NCI-H1694 (cell line): ENCODE measurements around the gene NTNG2.

Experiments
- DNase-seq: peaks from one replicate; lab custom pipeline; 2025; lab: John Stamatoyannopoulos, UW

The NTNG2 gene

DNA sequence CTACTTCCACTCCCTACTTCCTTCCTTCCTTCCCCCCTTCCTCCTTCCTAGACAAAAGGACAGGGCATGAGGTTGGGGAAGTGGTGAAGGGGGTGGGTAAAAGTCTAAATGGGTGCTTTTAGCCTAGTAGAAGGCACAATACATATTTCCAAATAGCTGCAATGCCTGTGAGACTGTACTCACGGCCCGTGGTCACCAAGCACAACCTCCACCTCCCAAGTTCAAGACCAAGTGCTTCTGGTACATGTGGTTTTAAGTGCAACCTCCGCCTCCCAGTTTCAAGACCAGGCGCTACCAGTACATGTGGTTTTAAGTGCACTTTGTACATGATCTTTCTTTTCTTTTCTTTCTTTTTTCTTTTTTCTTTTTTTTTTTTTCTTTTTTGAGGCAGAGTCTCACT, 14.5 kb upstream of the NTNG2 start:
- no peak for DNase-seq

DNA sequence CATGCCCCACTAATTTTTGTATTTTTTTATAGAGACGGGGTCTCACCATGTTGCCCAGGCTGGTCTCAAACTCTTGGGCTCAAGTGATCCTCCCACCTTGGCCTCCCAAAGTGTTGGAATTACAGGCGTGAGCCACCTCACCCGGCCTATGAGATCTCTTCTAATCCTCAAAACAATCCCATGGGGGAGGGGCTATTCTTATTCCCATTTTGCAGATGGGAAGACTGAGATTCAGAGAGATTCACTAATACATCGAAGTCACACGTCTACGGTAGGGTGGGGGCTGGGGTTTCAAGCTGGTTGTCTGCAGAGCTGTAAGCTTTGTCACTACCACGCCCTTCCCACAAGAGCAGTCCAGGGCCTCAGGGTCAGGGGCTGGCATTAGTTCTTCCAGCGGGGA, 14.0 kb upstream of the NTNG2 start:
- no peak for DNase-seq

DNA sequence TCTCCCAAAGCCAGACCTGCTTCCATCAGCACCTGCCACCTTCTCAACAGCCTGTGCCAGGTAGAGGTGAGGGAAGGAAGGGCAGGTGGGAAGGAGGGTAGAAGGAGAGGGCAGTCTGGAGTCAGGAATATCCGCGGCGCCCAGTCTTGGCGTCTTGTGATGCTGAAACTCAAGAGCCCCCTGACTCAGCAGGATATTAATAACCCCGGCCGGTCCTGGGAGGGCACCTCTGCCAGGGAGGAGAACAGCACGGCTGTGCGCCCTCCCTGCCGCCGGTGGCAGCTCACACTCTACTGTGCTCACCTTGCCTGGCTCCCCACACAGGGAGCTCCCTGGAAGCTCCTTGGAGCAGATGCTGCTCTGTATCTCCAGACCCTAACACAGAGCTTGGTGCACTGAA, 11.6 kb upstream of the NTNG2 start:
- DNase-seq, result no peak

DNA sequence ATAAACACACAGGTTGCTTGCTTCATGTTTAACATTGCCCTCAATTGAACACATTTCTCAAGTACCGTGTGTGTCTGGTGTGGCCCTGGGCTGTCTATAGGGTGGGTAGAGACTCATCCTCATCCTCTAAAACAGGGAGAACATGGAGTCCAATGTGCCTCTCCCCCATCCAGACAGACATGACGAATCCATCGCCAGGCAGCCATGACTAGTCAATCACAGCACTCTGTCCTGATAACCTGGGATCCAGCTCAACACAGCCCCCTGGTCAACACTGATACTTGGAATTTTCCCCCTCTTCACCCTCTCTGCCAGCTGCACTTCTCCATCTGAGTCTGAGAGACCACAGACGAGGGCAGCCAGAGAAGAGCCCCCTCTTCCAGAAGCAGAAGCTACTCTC, 10.7 kb upstream of the NTNG2 start:
- no peak for DNase-seq

DNA sequence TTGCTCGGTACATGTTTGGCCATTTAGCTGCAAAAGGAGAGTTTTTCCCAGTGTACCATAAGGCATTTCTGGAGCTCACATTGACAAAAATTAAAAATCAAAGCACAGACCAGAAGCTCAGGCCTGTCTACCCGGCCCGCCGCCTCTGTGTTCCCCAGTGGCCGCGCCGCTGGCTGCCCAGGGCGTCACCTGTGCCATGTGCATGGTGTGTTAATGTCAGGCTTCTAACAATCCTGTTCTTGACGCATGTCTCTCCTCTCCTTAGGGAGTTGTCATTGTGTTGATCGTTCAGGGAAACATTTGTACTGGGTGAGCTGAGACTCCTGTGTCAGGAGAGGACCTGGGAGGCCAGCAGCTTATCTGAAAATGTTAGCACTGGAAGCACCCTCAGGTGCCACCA, 9.6 kb upstream of the NTNG2 start:
- no peak for DNase-seq

DNA sequence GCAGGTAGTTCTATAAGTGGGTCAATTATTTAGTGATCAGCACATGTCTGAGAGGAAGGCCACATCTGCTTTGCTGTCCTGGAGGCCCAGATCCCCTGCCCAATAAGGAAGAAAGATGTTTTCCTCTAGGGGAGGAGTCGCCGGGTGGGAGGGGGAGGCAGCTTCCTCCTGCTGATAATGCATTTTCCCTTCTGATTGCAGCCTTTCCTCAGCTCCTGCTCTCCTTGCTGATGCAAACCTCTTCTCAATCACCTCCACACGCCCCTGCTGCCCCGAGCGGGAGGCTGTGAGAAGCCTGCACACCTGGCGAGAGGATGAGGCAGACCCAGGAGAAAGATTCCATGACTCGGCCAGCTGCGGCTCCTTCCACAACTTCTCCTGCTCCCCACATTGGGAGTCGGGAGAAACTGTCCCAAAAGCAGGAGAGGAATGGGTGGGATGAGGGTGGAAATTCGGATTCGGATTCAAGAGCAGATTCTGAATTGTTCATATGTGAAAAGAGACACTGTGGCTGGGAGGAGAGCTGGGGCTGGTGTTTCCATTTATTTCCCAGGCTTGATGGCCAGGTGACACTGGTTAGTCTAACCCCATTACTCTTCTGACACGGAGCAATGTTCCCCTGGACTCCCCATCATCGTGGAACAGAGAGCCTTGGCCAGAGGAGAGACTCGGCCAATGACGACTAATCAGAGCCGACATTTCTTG, 6.8 kb upstream of the NTNG2 start:
- DNase-seq, result no peak

DNA sequence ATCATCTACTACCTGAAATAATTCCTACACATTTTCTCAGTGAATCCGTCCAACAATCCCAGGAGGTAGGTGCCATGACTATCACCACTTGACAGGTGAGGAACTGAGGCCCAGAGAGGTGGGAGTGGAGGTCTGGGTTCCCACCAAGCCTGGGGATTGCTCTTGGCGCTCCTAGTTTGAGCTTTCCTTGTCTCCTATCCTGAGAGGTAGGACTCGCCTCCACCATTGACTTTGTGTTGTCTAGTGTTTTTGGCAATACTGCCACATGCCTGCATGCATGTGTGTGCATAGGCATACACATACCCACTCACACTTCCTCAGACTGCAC, 6.3 kb upstream of the NTNG2 start:
- no peak for DNase-seq

DNA sequence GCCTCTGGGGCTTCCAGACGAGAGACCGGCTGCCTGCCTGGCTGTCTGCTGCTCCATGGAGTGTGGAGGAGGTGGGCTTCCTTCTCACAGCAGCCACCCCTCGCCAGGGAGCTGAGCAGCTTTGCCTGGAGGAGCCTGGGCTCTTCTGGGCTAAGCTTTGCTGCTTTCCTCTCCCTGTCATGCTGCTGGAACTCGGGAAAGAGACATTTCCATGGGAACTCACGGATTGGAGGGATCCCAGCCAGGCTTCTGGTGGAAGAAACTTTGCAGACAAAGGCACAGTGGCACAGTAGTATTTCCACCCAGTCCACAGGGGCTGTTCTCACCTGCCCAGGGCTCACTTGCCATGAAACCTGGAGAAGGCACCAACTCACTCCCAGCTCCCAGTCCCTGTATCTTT, 5.6 kb upstream of the NTNG2 start:
- no peak for DNase-seq

DNA sequence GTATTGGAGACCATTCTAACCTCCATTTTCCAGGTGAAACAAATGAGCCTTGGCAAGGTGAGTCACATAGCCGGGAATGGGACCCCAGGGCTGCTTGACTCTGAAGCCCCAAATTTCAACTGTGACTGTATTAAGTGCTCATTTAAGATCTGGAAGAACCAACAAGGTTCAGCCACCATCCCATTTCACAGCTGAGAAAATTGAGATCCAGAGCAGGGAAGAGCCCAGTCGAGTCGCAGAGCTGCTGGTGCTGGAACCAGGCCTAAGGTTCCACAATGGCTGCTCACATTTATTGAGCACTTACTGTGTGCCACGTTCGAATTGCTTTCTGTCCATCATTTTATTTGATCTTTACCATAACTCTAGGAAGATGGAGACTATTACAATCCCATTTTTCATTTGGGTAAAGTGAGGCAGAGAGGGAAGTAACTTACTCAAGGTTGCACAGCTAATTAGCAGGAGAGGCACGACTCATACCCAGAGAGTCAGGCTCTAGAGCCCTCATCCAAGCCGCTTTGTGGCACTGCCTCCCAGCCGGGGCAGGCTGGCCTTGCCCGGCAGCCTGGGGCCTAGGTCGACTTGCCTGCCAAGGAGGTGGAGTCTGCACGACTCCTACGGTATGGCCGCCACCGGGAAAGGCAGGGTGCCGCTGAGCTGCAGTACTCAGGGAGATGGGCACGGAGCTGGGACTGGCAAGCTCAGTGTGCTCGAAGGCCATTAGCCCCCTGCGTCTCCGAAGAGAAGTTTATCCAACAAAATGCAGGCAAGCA, 4.3 kb upstream of the NTNG2 start:
- no peak for DNase-seq

DNA sequence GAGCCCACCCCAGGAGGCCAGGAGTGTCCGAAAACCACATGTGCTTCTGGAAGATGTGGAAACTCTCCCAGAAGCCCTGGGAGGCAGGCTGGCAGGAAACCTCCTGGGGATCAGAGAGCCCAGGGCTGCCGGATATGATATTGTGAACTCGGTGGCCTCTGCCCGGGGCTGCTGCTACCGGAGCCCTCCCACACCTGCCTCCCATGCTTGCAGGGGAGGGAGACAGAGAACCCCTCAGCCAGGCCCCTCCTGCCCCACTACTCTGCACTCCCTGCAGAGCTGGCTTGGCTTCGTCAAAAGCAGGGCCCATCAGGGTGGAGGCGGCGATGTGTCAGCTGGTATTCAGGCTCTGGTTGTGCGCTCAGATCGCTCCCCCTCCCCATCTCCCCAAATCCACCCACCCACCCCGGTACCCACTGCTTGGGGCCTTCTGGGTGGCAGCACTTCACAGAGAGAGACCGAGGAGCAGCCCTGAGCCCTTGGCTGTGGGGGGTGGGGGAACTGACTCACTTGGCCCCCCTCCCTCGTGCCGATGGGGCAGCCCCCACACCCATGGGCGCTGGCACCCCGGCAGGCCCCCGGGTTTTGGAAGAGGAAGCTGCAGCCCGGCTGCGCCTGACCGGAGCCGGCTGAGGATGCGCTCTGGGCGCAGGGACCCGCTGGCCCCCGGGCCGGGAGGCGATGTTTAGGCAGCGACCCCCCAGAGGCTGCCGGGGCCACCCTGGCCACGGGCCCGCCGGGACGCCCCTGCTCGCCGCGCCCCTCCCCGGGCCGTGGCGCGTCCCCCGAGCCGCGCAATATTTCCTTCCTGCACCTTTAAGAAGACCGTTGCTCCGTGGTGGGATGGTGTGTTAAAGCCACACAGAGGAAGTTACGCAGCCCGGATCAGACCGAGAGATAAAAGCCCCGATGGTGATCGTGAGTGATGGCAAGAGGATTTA, 786 bp upstream of the NTNG2 start:
- DNase-seq, result no peak

DNA sequence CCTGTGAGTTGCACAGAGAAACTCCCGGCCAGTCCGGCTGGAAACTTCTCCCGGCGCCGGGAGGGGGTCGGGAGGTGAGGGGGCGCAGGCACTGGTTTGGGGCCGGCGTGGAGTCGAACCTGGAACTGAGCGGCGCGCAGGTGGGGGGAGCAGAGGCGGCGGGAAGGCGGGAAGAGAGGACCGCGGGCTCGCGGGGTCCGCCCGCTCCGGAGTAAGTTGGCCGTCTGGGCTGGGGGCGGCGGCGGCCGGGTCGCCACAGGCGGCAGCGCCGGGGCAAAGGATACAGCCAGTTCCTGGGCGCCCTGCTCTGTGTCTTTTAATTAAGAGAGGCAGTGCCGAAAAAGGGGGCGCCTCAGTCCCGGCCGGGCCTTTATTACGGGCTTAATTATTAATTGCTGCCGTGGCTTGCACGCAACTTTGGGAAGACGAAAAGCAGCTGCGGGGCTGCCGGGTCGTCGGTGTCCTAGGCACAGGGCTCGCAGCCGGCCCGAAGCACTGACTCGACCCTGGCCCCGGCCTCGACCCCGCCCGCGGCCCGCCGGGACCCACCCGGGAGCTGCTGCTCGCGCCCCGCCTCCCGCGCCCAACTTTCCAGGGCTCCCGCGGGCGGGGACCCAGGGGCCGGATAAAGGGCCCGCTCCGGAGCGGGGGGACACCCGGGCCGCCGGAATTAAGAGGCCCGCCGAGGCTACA, 1.1 kb downstream of the NTNG2 start:
- DNase-seq, result no peak

DNA sequence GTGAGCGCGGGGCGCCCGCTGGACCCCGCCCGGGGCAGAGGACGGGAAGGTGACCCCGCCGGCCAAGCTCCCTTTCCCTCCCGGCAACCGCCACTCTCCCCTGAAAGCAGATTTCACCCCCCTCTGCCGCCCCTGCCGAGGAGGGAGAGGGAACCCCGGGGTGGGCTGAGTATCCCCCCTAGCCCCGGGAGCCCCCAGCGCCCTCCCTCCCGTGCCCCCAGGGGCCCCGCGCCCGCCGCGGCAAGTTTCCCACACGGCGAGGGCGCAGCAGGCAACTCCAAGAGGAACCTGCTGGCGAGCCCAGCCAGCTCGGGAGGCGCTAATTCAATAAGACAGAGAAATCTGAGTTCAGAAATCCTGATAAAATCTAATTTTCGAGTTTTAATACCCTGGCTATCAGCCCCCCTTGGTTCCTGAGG, 1.6 kb downstream of the NTNG2 start:
- no peak for DNase-seq

DNA sequence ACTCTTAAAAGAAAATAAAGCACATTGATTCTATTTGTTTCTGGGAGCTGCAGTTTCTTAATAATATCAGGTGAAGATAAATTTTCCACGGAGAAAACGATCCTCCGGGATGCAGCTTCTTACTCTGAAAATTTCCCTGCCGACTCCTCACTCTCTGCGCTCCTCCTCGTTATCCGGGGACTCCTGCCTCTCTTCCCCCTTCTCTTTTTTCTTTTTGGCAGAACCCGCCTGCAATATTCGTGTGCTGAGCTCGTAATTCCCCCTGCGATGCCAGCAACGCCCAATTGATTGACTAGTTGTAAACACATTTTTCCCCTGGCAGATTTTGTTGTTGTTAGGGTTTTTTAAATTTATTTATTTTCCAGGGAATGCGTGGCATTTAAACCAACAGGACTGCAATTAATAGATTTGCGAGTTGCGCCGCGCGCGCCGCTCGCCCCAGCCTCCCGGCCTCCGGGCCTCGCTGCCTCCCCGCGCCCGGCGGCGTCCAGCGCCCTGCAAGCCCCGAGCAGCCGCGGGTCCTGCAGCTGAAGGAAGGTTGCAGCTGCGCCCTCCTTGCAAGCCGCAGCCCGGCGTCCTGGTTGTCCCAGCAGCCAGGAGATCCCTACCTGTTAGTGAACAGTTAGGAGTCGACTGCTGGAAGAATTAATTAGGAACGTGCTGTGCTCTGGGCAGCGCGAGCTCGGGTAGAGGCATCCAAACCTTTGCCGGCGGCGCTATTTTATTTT, 2.2 kb downstream of the NTNG2 start:
- DNase-seq, result no peak

DNA sequence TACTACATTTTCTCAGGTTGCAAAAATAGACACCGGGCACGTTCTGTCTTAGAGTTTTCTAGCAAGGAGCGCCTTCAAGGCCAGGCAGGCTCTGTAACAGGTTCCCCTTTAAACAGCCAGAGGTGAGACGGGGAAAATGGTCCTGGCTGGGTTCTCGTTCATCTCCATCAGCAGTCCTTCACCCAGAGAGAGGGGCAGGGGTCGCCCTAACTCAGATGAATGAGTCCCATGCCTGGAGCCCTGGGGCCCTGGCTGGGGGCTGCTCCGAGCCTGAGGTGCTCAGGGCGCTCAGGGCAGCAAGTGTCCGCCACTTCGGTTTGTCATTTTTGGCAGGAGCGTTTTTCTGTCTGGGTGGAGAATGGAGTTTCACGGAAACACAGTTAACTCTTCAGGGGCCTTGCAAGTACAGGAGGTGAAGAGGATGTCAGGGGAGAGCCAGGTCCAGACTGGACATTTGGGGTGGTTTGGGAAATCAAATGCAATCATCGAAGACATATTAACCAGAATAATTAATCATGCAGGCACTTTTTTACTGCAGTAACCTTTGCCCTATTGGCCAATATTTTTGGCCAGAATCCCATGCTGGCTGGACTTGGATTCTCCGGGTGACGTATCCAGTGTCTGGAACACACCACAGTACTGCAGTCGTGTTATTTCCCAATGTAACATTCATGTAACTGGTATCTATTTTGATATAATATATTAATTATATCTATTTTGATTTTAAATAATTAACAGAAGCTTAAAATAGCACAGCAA, 2.9 kb downstream of the NTNG2 start:
- no peak for DNase-seq

DNA sequence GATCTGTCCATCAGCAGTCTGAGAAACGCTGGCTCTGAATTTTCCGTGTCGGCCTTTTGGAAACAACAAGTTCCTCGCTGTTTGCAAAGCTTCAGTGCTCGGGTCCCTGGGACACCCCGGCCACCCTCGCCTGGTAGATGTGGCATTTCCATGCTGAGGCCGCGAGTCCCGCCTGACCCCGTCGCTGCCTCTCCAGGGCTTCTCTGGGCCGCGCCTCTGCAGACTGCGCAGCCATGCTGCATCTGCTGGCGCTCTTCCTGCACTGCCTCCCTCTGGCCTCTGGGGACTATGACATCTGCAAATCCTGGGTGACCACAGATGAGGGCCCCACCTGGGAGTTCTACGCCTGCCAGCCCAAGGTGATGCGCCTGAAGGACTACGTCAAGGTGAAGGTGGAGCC, 4.7 kb downstream of the NTNG2 start:
- no peak for DNase-seq

DNA sequence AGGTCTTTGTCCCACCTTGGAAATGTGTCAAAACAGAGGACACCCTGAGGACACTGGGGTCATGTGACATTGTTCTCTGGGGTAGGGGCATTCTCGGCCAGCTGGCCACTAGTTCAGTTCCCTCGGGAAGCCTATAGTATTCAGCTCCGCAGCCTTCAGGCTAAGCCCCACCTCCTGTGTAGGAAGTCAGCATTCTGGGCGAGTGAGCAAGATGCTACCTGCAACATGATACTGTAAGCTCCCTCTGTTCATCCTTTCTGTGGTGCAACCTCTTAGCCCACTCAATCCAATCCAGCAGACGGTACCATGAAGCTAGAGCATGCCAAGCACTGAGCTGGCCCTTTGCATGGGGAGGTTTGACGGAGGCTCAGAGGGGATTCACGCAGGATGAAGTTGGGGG, 5.3 kb downstream of the NTNG2 start:
- no peak for DNase-seq

DNA sequence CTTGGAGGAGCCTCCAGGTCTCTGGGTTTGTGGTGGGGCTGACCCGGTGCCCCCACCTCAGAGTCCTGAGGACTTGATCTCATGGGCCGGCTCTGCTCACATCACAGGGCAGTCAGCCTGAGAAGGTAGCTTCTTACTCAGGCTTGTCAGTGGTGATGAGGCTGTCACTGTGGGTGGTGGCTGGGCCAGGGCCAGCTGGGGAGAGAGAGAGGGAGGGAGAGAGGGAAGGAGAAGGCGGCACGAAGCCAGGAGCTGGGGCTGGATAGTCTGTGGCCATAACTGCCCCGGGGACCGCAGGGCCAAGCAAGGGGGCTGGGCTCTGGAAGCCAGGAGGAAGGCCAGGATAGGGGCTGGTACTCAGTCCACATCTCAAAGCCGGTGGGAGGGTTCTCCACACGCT, 6.5 kb downstream of the NTNG2 start:
- DNase-seq, result no peak

DNA sequence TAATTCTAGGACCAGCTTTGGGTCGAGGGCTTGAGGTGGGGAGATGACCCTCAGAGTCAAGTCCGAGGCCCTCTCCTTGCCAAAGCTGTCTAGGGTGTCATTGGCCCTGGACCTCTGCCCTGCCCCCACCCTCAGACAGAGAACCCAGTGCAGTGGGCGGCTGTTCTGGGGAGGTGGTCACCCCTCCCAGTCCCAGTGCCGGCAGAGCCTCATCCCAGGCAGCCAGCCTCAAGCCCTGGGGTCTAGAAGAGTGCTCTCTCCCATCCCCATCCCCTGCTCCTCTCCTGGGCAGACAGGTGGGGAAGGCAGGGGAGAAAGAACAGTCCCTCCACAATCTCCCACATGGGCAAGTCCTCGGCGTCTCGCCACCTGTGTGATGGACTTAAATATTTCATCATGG, 7.0 kb downstream of the NTNG2 start:
- no peak for DNase-seq

DNA sequence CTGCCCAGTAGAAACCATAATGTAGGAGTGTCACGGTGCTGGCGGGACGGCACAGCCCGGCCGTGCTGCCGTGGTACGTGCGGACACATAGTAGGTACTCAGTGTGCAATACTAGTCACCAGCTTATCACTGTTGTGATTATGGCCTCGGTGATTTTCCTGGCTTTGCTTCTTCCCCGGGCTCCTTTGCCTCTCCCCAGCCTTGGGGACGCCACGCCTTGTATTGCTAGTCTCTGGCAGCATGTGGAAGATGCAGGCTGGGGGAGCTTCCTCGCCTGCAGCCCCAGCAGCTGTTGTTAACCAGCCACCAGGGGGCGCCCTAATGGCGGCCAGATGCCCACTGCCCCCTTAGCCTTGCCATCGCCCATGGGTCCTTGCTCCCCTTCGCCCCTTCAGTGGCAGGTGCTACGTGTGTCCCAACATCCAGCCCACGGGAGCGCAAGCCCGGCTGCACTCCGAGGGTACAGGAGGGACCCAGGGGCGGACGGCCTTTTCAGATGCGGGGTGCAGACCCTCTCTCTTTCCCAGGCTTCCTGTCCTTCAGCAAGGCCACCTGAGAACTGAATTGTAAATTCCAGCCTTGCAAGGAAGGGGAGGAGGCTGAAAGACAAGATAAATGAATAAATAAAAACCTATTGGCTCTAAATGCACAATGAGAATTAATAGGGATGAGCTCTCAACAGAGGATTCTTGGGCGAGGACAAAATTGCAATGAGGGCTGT, 8.0 kb downstream of the NTNG2 start:
- peak; percentile 35 for DNase-seq

DNA sequence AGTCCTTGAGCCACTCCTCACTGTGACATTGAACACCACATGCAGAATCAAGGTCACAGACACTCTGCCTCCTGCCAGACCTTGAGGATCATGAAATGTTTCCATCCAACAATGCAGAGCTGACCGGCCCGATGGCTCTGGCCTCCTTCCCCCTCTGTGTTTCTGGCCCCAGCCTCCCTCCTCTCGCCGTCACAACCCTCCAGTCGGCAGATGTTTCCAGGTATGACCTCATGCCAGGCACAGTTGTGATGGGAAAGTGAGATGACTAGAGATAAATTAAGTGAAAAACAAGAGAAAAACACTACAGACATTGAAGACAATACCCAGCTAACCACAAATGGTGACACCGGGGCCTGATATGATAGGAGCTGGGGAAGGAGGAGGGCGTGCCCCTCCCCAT, 9.8 kb downstream of the NTNG2 start:
- DNase-seq, result no peak
